Neural cell (in vitro differentiated cells): ENCODE measurements around the gene LINGO4. TPM values are rescaled to one million over a fixed set of nuclear protein-coding genes. Genes with fewer than 3 reads are reported as not detected.

ENCODE experiments used
- H2AFZ ChIP-seq: fragments of 200-600, 300-800 bp; sonication (generic), shearing (Covaris generic); 2 replicates; pipeline ENCODE4 v1.6.0; 2014; ENCODE audit warnings: low read depth, mild to moderate bottlenecking, antibody characterized with exemption, low read length, moderate library complexity
- H3F3A ChIP-seq: fragments of 200-600 bp; shearing (Covaris generic); 2 replicates; pipeline ENCODE4 v1.6.1; 2016; ENCODE audit warnings: mild to moderate bottlenecking, moderate library complexity, mixed read lengths, antibody characterized with exemption, low read length; ENCODE audit not compliant: insufficient read depth, poor library complexity, severe bottlenecking
- H3K27ac ChIP-seq: fragments of 200-600, 300-800 bp; sonication (generic), shearing (Covaris generic); 2 replicates; pipeline ENCODE4 v1.5.1; 2014; ENCODE audit warnings: mild to moderate bottlenecking, low read length, moderate library complexity
- H3K27me3 ChIP-seq: fragments of 300-800, 200-600 bp; sonication (generic), shearing (Covaris generic); 2 replicates; pipeline ENCODE4 v1.6.0; 2014; ENCODE audit warnings: mild to moderate bottlenecking, low read depth, low read length, moderate library complexity; ENCODE audit not compliant: insufficient read depth
- H3K36me3 ChIP-seq: fragments of 300-800, 200-600 bp; sonication (generic), shearing (Covaris generic); 2 replicates; pipeline ENCODE4 v1.5.1; 2014; ENCODE audit warnings: mild to moderate bottlenecking, antibody characterized with exemption, low read length, moderate library complexity; ENCODE audit not compliant: insufficient read depth
- H3K4me2 ChIP-seq: fragments of 300-800, 200-600 bp; sonication (generic), shearing (Covaris generic); 2 replicates; pipeline ENCODE4 v1.6.0; 2014; ENCODE audit warnings: mild to moderate bottlenecking, low read length
- H3K4me3 ChIP-seq: fragments of 300-800, 200-600 bp; sonication (generic), shearing (Covaris generic); 2 replicates; pipeline ENCODE4 v1.5.1; 2014; ENCODE audit warnings: mild to moderate bottlenecking, low read length, moderate library complexity
- H3K79me2 ChIP-seq: fragments of 200-600 bp; shearing (Covaris generic); replicated peaks from 2 replicates; pipeline ENCODE4 v1.6.0; 2014; ENCODE audit warnings: mild to moderate bottlenecking, low read length, moderate library complexity; ENCODE audit not compliant: insufficient read depth
- H3K9ac ChIP-seq: fragments of 300-800, 200-600 bp; sonication (generic), shearing (Covaris generic); 2 replicates; pipeline ENCODE4 v1.6.1; 2016; ENCODE audit warnings: mild to moderate bottlenecking, low read length, mixed read lengths
- H3K9me2 ChIP-seq: fragments of 200-600 bp; shearing (Covaris generic); 2 replicates; pipeline ENCODE4 v1.6.1; 2016; ENCODE audit warnings: mild to moderate bottlenecking, low read length, mixed read lengths; ENCODE audit not compliant: insufficient read depth
- H3K9me3 ChIP-seq: fragments of 200-600, 300-800 bp; sonication (generic), shearing (Covaris generic); 2 replicates; pipeline ENCODE4 v1.6.1; 2016; ENCODE audit warnings: mild to moderate bottlenecking, mixed run types, low read length, moderate library complexity, mixed read lengths
- H4K20me1 ChIP-seq: fragments of 200-600 bp; shearing (Covaris generic); 2 replicates; pipeline ENCODE4 v1.6.1; 2016; ENCODE audit warnings: mild to moderate bottlenecking, mixed run types; ENCODE audit not compliant: insufficient read depth
- CTCF ChIP-seq: fragments of 450-650 bp; IDR thresholded peaks from 2 replicates; pipeline ENCODE4 v1.5.1; 2014; ENCODE audit warnings: antibody characterized with exemption, mild to moderate bottlenecking, moderate library complexity; ENCODE audit not compliant: poor library complexity, severe bottlenecking
- EP300 ChIP-seq: fragments of 450-650 bp; conservative IDR thresholded peaks from 2 replicates; pipeline ENCODE4 v1.6.1; 2014; ENCODE audit warnings: antibody characterized with exemption, mild to moderate bottlenecking, moderate library complexity; ENCODE audit not compliant: poor library complexity, severe bottlenecking
- EZH2 ChIP-seq: fragments of 200-600, 300-800 bp; shearing (Covaris generic), sonication (generic); IDR thresholded peaks from 2 replicates; pipeline ENCODE4 v1.6.1; 2014; ENCODE audit warnings: antibody characterized with exemption, low read length, borderline replicate concordance, mild to moderate bottlenecking; ENCODE audit not compliant: insufficient read depth, poor library complexity, severe bottlenecking
- MXI1 ChIP-seq: fragments of 450-650 bp; conservative IDR thresholded peaks from 2 replicates; pipeline ENCODE4 v1.6.1; 2014; ENCODE audit warnings: antibody characterized with exemption, mild to moderate bottlenecking; ENCODE audit not compliant: poor library complexity, severe bottlenecking
- POLR2AphosphoS5 ChIP-seq: IDR thresholded peaks from 2 replicates; pipeline ENCODE4 v1.6.1; 2012
- RAD21 ChIP-seq: fragments of 450-650 bp; conservative IDR thresholded peaks from 2 replicates; pipeline ENCODE4 v1.6.1; 2014; ENCODE audit warnings: antibody characterized with exemption, mild to moderate bottlenecking, moderate library complexity
- SMC3 ChIP-seq: fragments of 450-650 bp; conservative IDR thresholded peaks from 2 replicates; pipeline ENCODE4 v1.6.1; 2014; ENCODE audit warnings: antibody characterized with exemption, mild to moderate bottlenecking, moderate library complexity; ENCODE audit not compliant: poor library complexity
- TAF1 ChIP-seq: IDR thresholded peaks from 2 replicates; pipeline ENCODE4 v1.6.1; 2012; ENCODE audit warnings: low read depth
- polyA plus RNA-seq: library from polyadenylated mRNA; depleted of rRNA; stranded (reverse); fragments of >200 nt; gene quantifications from 2 replicates; pipeline ENCODE4 v1.2.3, GENCODE V29; 2014
- TF ChIP-seq, protein P1 (sequence below): IDR thresholded peaks from 2 replicates; pipeline ENCODE4 v1.6.1; 2012; ENCODE audit warnings: borderline replicate concordance

LINGO4 gene
- polyA plus RNA-seq, 1 donor from 2014 or later: not detected

GRCh38 chr1:151849126-151849525, 43.9 kb upstream of the LINGO4 start:
- H3K9ac ChIP-seq: no peak overlapping the region
- no peak overlapping the region for H2AFZ ChIP-seq
- no peaks in the 10 kb centered on the region for H3K27me3 ChIP-seq
- no peak overlapping the region for H3K4me3 ChIP-seq
- no peaks in the 10 kb centered on the region for H3K36me3 ChIP-seq
- no peaks in the 10 kb centered on the region for H3K79me2 ChIP-seq
- H3K9me3 ChIP-seq: no peaks in the 10 kb centered on the region
- no peaks in the 10 kb centered on the region for H4K20me1 ChIP-seq
- no peak overlapping the region for H3K27ac ChIP-seq
- H3F3A ChIP-seq: no peaks in the 10 kb centered on the region
- no peaks in the 10 kb centered on the region for H3K9me2 ChIP-seq
- H3K4me2 ChIP-seq: no peak overlapping the region
- no peak for TF ChIP-seq POLR2AphosphoS5
- no peak for TF ChIP-seq CTCF
- no peak for TF ChIP-seq EP300
- no peak for TF ChIP-seq RAD21
- no peak for TF ChIP-seq TAF1
- no peak for TF ChIP-seq MXI1
- TF ChIP-seq EZH2: no peak
- TF ChIP-seq, protein P1, sequence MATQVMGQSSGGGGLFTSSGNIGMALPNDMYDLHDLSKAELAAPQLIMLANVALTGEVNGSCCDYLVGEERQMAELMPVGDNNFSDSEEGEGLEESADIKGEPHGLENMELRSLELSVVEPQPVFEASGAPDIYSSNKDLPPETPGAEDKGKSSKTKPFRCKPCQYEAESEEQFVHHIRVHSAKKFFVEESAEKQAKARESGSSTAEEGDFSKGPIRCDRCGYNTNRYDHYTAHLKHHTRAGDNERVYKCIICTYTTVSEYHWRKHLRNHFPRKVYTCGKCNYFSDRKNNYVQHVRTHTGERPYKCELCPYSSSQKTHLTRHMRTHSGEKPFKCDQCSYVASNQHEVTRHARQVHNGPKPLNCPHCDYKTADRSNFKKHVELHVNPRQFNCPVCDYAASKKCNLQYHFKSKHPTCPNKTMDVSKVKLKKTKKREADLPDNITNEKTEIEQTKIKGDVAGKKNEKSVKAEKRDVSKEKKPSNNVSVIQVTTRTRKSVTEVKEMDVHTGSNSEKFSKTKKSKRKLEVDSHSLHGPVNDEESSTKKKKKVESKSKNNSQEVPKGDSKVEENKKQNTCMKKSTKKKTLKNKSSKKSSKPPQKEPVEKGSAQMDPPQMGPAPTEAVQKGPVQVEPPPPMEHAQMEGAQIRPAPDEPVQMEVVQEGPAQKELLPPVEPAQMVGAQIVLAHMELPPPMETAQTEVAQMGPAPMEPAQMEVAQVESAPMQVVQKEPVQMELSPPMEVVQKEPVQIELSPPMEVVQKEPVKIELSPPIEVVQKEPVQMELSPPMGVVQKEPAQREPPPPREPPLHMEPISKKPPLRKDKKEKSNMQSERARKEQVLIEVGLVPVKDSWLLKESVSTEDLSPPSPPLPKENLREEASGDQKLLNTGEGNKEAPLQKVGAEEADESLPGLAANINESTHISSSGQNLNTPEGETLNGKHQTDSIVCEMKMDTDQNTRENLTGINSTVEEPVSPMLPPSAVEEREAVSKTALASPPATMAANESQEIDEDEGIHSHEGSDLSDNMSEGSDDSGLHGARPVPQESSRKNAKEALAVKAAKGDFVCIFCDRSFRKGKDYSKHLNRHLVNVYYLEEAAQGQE: no peak
- no peak for TF ChIP-seq SMC3

- Histone ChIP-seq H3K9ac (no peak overlapping the region), H2AFZ (no peak overlapping the region), H3K9me2 (no peaks in the 10 kb centered on the region), H3K79me2 (no peaks in the 10 kb centered on the region), H3K27ac (no peak overlapping the region), H4K20me1 (no peaks in the 10 kb centered on the region), H3F3A (no peaks in the 10 kb centered on the region), H3K27me3 (no peaks in the 10 kb centered on the region), H3K9me3 (no peaks in the 10 kb centered on the region), H3K4me2 (no peak overlapping the region), H3K4me3 (no peak overlapping the region), H3K36me3 (no peaks in the 10 kb centered on the region)
- TF ChIP-seq RAD21 (no peak), TAF1 (no peak), SMC3 (no peak), CTCF (no peak), MXI1 (no peak), EZH2 (no peak), EP300 (no peak), POLR2AphosphoS5 (no peak)
These were observed 42.8 kb upstream of the LINGO4 start for GRCh38 chr1:151847867-151848596.
